ENCODE data around the gene PRKD1.
"Not testable (repeated sequence)": the region's sequence is repeated elsewhere in the genome, so short reads cannot be mapped to it uniquely, and the experiment has no call there.

Gene PRKD1

GRCh38 chr14:29843981-29844380 lies 83.7 kb downstream of the PRKD1 start:
- Histone ChIP-seq H3K79me2 (ENCODE audit: low read length) (no peaks in the 10 kb centered on the region), H3K4me2 (ENCODE audit: low read length) (no peak overlapping the region), H2AFZ (ENCODE audit: low read depth, low read length) (no peak overlapping the region), H3K4me3 (ENCODE audit: low read length) (no peak overlapping the region), H3K36me3 (replicated peaks; ENCODE audit: low read depth, low read length) (peaks cover 2% of the 10 kb centered on the region), H3K9me3 (ENCODE audit: insufficient read depth, low read length) (peaks cover 13% of the 10 kb centered on the region), H3K9ac (ENCODE audit: low read length) (no peak overlapping the region), H3K4me1 (ENCODE audit: low read length) (peaks cover 17% of the 10 kb centered on the region), H3K27me3 (ENCODE audit: low read depth, low read length) (no peaks in the 10 kb centered on the region), H4K20me1 (ENCODE audit: insufficient read depth, low read length) (no peaks in the 10 kb centered on the region), H3K27ac (ENCODE audit: low read length) (no peak overlapping the region)
- TF ChIP-seq CTCF (IDR thresholded peaks at IDR 0.05; ENCODE audit: low read depth, low read length) (no peak), EZH2phosphoT487 (IDR thresholded peaks at IDR 0.05; ENCODE audit: low read depth) (no peak)

- peaks cover 13% of the 10 kb centered on the region for H3K4me1 ChIP-seq (ENCODE audit: low read length)
- no peaks in the 10 kb centered on the region for H3K27me3 ChIP-seq (ENCODE audit: low read depth, low read length)
- no peak overlapping the region for H3K4me3 ChIP-seq (ENCODE audit: low read length)
- no peak overlapping the region for H2AFZ ChIP-seq (ENCODE audit: low read depth, low read length)
- no peak overlapping the region for H3K27ac ChIP-seq (ENCODE audit: low read length)
- TF ChIP-seq CTCF (IDR thresholded peaks at IDR 0.05; ENCODE audit: low read depth, low read length): no peak
- TF ChIP-seq EZH2phosphoT487 (IDR thresholded peaks at IDR 0.05; ENCODE audit: low read depth): no peak
- no peaks in the 10 kb centered on the region for H4K20me1 ChIP-seq (ENCODE audit: insufficient read depth, low read length)
- H3K36me3 ChIP-seq (replicated peaks; ENCODE audit: low read depth, low read length): peaks cover 2% of the 10 kb centered on the region
- no peaks in the 10 kb centered on the region for H3K79me2 ChIP-seq (ENCODE audit: low read length)
- peaks cover 18% of the 10 kb centered on the region for H3K9me3 ChIP-seq (ENCODE audit: insufficient read depth, low read length)
- H3K4me2 ChIP-seq (ENCODE audit: low read length): no peak overlapping the region
- no peak overlapping the region for H3K9ac ChIP-seq (ENCODE audit: low read length)
Observed at GRCh38 chr14:29842228-29842627, 85.4 kb downstream of the PRKD1 start.

GRCh38 chr14:29840369-29840892 lies 87.2 kb downstream of the PRKD1 start:
- H3K27ac ChIP-seq (ENCODE audit: low read length); H3K36me3 ChIP-seq (replicated peaks; ENCODE audit: low read depth, low read length); H3K4me3 ChIP-seq (ENCODE audit: low read length); H3K79me2 ChIP-seq (ENCODE audit: low read length); H3K27me3 ChIP-seq (ENCODE audit: low read depth, low read length); H2AFZ ChIP-seq (ENCODE audit: low read depth, low read length); H3K4me1 ChIP-seq (ENCODE audit: low read length); H3K9ac ChIP-seq (ENCODE audit: low read length); H3K4me2 ChIP-seq (ENCODE audit: low read length); H4K20me1 ChIP-seq (ENCODE audit: insufficient read depth, low read length): not testable (repeated sequence)
- H3K9me3 ChIP-seq (ENCODE audit: insufficient read depth, low read length): peaks cover 25% of the 10 kb centered on the region

GRCh38 chr14:29839691-29840090 lies 88.0 kb downstream of the PRKD1 start:
- not testable (repeated sequence) for H2AFZ ChIP-seq (ENCODE audit: low read depth, low read length); H3K4me3 ChIP-seq (ENCODE audit: low read length); H3K9ac ChIP-seq (ENCODE audit: low read length); H3K4me2 ChIP-seq (ENCODE audit: low read length); H3K79me2 ChIP-seq (ENCODE audit: low read length); H3K27ac ChIP-seq (ENCODE audit: low read length); H3K36me3 ChIP-seq (replicated peaks; ENCODE audit: low read depth, low read length); H4K20me1 ChIP-seq (ENCODE audit: insufficient read depth, low read length); H3K27me3 ChIP-seq (ENCODE audit: low read depth, low read length); H3K4me1 ChIP-seq (ENCODE audit: low read length)
- peaks cover 25% of the 10 kb centered on the region for H3K9me3 ChIP-seq (ENCODE audit: insufficient read depth, low read length)

GRCh38 chr14:29838752-29839151 lies 88.9 kb downstream of the PRKD1 start:
- no peak overlapping the region for H2AFZ ChIP-seq (ENCODE audit: low read depth, low read length)
- peaks cover 25% of the 10 kb centered on the region for H3K9me3 ChIP-seq (ENCODE audit: insufficient read depth, low read length)
- H3K9ac ChIP-seq (ENCODE audit: low read length): no peak overlapping the region
- no peaks in the 10 kb centered on the region for H4K20me1 ChIP-seq (ENCODE audit: insufficient read depth, low read length)
- H3K4me3 ChIP-seq (ENCODE audit: low read length): no peak overlapping the region
- H3K4me2 ChIP-seq (ENCODE audit: low read length): no peak overlapping the region
- H3K36me3 ChIP-seq (replicated peaks; ENCODE audit: low read depth, low read length): peaks cover 5% of the 10 kb centered on the region
- H3K79me2 ChIP-seq (ENCODE audit: low read length): no peaks in the 10 kb centered on the region
- no peak overlapping the region for H3K27ac ChIP-seq (ENCODE audit: low read length)
- no peaks in the 10 kb centered on the region for H3K4me1 ChIP-seq (ENCODE audit: low read length)
- no peak for TF ChIP-seq CTCF (IDR thresholded peaks at IDR 0.05; ENCODE audit: low read depth, low read length)
- no peak for TF ChIP-seq EZH2phosphoT487 (IDR thresholded peaks at IDR 0.05; ENCODE audit: low read depth)
- no peaks in the 10 kb centered on the region for H3K27me3 ChIP-seq (ENCODE audit: low read depth, low read length)
